Right lobe of liver (tissue), 4 donors: ENCODE measurements around the gene TRAF1.

Experiments used
- POLR2A ChIP-seq: fragments of 450-650 bp; IDR thresholded peaks from one replicate; pipeline ENCODE4 v1.6.1; 2017; ENCODE audit warnings: antibody characterized with exemption, mild to moderate bottlenecking
- TF ChIP-seq, protein P1 (sequence below), 4 donors: fragments of 200-600 bp in 3 of 4; fragments of 450-650 bp in 1 of 4; IDR thresholded peaks; one replicate each; pipeline versions ENCODE4 v1.5.1 to v1.8.0; 2016 to 2022; ENCODE audit warnings: antibody characterized with exemption in 4 of 4, mild to moderate bottlenecking in 2 of 4
- donor health status: DM: no; HTN: no; CAD: no.
- donor health status: DM: no; HTN: no; CAD: no.
- donor health status: DM: no; HTN: yes; CAD: no.

DNA sequence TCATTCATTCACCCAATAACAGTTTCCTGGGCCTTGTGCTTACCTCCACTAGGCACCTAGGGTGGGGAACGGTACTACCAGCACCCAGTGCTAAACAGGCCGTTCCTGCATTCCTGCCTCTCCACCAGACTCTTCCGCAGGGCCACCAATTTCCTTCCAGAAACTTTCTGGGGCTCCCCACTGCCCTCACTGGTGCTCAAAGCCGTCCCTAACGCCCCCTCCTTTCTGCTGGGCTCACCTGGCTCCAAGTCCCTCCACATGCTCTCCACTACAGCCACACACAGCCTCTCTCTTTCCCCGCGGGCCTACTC lies 51.0 kb downstream of the TRAF1 start:
- TF ChIP-seq, protein P1, sequence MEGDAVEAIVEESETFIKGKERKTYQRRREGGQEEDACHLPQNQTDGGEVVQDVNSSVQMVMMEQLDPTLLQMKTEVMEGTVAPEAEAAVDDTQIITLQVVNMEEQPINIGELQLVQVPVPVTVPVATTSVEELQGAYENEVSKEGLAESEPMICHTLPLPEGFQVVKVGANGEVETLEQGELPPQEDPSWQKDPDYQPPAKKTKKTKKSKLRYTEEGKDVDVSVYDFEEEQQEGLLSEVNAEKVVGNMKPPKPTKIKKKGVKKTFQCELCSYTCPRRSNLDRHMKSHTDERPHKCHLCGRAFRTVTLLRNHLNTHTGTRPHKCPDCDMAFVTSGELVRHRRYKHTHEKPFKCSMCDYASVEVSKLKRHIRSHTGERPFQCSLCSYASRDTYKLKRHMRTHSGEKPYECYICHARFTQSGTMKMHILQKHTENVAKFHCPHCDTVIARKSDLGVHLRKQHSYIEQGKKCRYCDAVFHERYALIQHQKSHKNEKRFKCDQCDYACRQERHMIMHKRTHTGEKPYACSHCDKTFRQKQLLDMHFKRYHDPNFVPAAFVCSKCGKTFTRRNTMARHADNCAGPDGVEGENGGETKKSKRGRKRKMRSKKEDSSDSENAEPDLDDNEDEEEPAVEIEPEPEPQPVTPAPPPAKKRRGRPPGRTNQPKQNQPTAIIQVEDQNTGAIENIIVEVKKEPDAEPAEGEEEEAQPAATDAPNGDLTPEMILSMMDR (IDR thresholded peaks at IDR 0.05): no peak
- TF ChIP-seq POLR2A: no peak
